Progenitor cell of endocrine pancreas (in vitro differentiated cells): ENCODE results near the gene IFNA13. TPM values are rescaled to one million over a fixed set of nuclear protein-coding genes. Genes with fewer than 3 reads are reported as not detected.
"Not testable (repeated sequence)": the region's sequence is repeated elsewhere in the genome, so short reads cannot be mapped to it uniquely, and the experiment has no call there.

Source experiments
- DNase-seq: peaks from one replicate; pipeline ENCODE4 v3.0.0; 2021; ENCODE audit warnings: low spot score; ENCODE audit not compliant: unreplicated experiment
- H3K27ac Mint-ChIP-seq: 2 replicates; pipeline ENCODE4 v1.8.0; 2021; ENCODE audit warnings: mild to moderate bottlenecking, moderate library complexity, mixed read lengths
- H3K27me3 Mint-ChIP-seq: 2 replicates; pipeline ENCODE4 v1.8.0; 2021; ENCODE audit warnings: mixed read lengths
- H3K36me3 Mint-ChIP-seq: 2 replicates; pipeline ENCODE4 v1.8.0; 2022; ENCODE audit warnings: mixed read lengths; ENCODE audit not compliant: insufficient read depth
- H3K4me1 Mint-ChIP-seq: 2 replicates; pipeline ENCODE4 v1.8.0; 2021; ENCODE audit warnings: low read depth, mixed read lengths
- H3K4me3 Mint-ChIP-seq: 2 replicates; pipeline ENCODE4 v1.8.0; 2021; ENCODE audit warnings: low read depth, mild to moderate bottlenecking, moderate library complexity, mixed read lengths
- H3K9me3 Mint-ChIP-seq: 2 replicates; pipeline ENCODE4 v1.8.0; 2021; ENCODE audit warnings: low read depth, mixed read lengths
- CTCF ChIP-seq: fragments of 200-600 bp; sonication (generic); IDR thresholded peaks from one replicate; pipeline ENCODE4 v1.5.0; 2021; ENCODE audit warnings: antibody characterized with exemption, mild to moderate bottlenecking; ENCODE audit not compliant: unreplicated experiment
- total RNA-seq: library from RNA; stranded (reverse); gene quantifications from 2 replicates; pipeline ENCODE4 v1.2.1, GENCODE V29; 2021

IFNA13 gene
- total RNA-seq, 1 donor from 2014 or later = not detected

GRCh38 chr9:21381448-21382339, 13.8 kb upstream of the IFNA13 start:
- no peaks in the 10 kb centered on the region for H3K36me3 Mint-ChIP-seq
- H3K27me3 Mint-ChIP-seq = peaks cover 4% of the 10 kb centered on the region
- no peaks in the 10 kb centered on the region for H3K9me3 Mint-ChIP-seq
- peak overlapping the region; percentile 86 for H3K27ac Mint-ChIP-seq
- H3K4me3 Mint-ChIP-seq = no peak overlapping the region
- no peak for TF ChIP-seq CTCF
- no peak for DNase-seq
- peaks cover 20% of the 10 kb centered on the region for H3K4me1 Mint-ChIP-seq

GRCh38 chr9:21371467-21371866, 3.6 kb upstream of the IFNA13 start:
- DNase-seq, H3K36me3 Mint-ChIP-seq, H3K4me3 Mint-ChIP-seq, H3K27me3 Mint-ChIP-seq, H3K4me1 Mint-ChIP-seq, H3K9me3 Mint-ChIP-seq, H3K27ac Mint-ChIP-seq: not testable (repeated sequence)

- not testable (repeated sequence) for H3K4me1 Mint-ChIP-seq, H3K27ac Mint-ChIP-seq, H3K36me3 Mint-ChIP-seq, H3K27me3 Mint-ChIP-seq, H3K4me3 Mint-ChIP-seq, DNase-seq, H3K9me3 Mint-ChIP-seq
Observed at GRCh38 chr9:21367169-21367568, 688 bp downstream of the IFNA13 start.

- TF ChIP-seq CTCF = no peak
- peaks cover 6% of the 10 kb centered on the region for H3K4me1 Mint-ChIP-seq
- H3K27ac Mint-ChIP-seq = no peak overlapping the region
- H3K4me3 Mint-ChIP-seq = no peak overlapping the region
- H3K9me3 Mint-ChIP-seq = no peaks in the 10 kb centered on the region
- DNase-seq = no peak
- no peaks in the 10 kb centered on the region for H3K27me3 Mint-ChIP-seq
- H3K36me3 Mint-ChIP-seq = no peaks in the 10 kb centered on the region
Observed at GRCh38 chr9:21362287-21362686, 5.6 kb downstream of the IFNA13 start.

- Mint-ChIP-seq H3K9me3 (peaks cover 14% of the 10 kb centered on the region), H3K27me3 (no peaks in the 10 kb centered on the region), H3K27ac (no peak overlapping the region), H3K4me3 (no peak overlapping the region), H3K36me3 (peaks cover 3% of the 10 kb centered on the region), H3K4me1 (peaks cover 5% of the 10 kb centered on the region)
- no peak for TF ChIP-seq CTCF
- no peak for DNase-seq
Observed at GRCh38 chr9:21357479-21358460, 10.1 kb downstream of the IFNA13 start.

- Mint-ChIP-seq H3K4me3 (no peak within 1 kb of the TSS), H3K4me1 (no peaks in the 10 kb centered on the region), H3K27ac (no peak within 1 kb of the TSS), H3K27me3 (no peaks in the 10 kb centered on the region), H3K9me3 (peaks cover 19% of the 10 kb centered on the region), H3K36me3 (peaks cover 3% of the 10 kb centered on the region)
- TF ChIP-seq CTCF = no peak
- DNase-seq = no peak
Observed at GRCh38 chr9:21350787-21351186, 17.1 kb downstream of the IFNA13 start, which contains the start of gene IFNA6. Gene IFNA6, minus strand, starts transcription at chr9:21350887. Its CDS starts 0 bp downstream, at chr9:21350887.
